ENCODE data around the gene LRRTM2.

DNA sequence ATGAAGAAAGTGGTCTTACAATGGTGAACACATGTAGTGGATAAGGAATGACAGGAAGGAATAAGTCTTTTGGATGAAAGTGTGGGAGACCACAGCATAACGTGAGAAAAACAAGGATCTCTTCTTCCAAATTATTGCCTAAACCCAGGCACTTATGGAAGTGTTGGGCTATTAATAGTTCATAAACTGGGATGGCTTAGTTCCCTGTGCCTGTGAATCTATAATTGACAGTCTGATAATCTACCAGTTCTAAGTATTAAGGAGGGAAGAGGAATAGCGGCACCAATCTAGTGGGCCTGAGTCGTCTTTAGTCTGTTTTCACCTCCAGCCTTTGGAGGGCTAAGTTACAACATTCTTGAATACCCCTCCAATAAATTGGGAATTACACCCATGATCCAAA lies 39.2 kb upstream of the LRRTM2 start:
- TF ChIP-seq, protein P1, sequence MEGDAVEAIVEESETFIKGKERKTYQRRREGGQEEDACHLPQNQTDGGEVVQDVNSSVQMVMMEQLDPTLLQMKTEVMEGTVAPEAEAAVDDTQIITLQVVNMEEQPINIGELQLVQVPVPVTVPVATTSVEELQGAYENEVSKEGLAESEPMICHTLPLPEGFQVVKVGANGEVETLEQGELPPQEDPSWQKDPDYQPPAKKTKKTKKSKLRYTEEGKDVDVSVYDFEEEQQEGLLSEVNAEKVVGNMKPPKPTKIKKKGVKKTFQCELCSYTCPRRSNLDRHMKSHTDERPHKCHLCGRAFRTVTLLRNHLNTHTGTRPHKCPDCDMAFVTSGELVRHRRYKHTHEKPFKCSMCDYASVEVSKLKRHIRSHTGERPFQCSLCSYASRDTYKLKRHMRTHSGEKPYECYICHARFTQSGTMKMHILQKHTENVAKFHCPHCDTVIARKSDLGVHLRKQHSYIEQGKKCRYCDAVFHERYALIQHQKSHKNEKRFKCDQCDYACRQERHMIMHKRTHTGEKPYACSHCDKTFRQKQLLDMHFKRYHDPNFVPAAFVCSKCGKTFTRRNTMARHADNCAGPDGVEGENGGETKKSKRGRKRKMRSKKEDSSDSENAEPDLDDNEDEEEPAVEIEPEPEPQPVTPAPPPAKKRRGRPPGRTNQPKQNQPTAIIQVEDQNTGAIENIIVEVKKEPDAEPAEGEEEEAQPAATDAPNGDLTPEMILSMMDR (IDR thresholded peaks at IDR 0.05; ENCODE audit: extremely low read depth in 1 of 2, insufficient read depth in 1 of 2, low read depth in 1 of 2, low read length in 2 of 2): no peak
- TF ChIP-seq JUN (IDR thresholded peaks at IDR 0.05; ENCODE audit: borderline replicate concordance, insufficient read depth, insufficient read length, low read depth) (no peak), POLR2AphosphoS5 (IDR thresholded peaks at IDR 0.05; ENCODE audit: insufficient read depth, low read depth, low read length) (no peak)

Measured in endothelial cell of umbilical vein (primary cell).